Measurements from ENCODE around the gene CELF2.
"Not testable (repeated sequence)": the region's sequence is repeated elsewhere in the genome, so short reads cannot be mapped to it uniquely, and the experiment has no call there.

CELF2 gene

GRCh38 chr10:11330383-11331045 is 312.8 kb downstream of the CELF2 start:
- DNase-seq (ENCODE audit: low spot score) = no peak

GRCh38 chr10:11331046-11331577 is 313.4 kb downstream of the CELF2 start:
- no peak for DNase-seq (ENCODE audit: low spot score)

DNA sequence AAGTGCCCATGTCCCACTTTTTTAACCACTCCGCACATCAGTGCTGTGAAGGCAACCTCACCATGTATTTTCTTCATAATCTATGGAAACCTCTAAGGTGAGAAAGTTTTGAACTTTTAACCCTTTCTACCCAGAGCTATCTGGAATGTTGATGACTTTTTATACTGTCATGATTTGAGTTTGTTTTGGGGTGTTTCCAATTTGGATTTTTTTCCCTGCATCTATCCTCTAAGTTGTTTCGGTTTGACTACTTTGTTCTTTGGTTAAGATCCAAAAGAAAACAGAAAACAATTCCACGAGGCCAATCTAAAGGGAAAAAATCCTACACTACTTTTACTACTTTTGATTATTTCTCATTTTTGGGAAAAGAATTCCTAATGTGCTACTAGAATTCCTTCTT is 314.1 kb downstream of the CELF2 start:
- no peak for DNase-seq (ENCODE audit: low spot score)

DNA sequence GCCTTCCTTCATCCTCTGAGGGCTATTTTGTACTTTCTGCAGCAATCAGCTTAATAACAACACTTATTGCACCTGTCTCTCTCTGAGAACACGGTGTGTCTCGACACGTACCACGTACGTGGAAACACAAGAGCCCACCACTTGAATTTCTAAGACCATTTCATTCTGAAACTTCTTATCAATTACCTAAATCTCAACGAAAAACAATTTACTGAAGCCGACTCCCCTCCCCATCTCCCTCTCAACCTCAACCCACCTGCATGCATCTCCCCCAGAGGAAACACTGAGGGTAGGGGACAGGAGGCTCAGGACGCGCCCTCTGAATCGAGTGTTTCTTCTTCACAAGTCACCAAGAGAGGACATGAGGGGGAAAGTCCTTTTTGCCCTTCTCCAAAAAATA is 315.2 kb downstream of the CELF2 start:
- DNase-seq (ENCODE audit: low spot score) = no peak

DNA sequence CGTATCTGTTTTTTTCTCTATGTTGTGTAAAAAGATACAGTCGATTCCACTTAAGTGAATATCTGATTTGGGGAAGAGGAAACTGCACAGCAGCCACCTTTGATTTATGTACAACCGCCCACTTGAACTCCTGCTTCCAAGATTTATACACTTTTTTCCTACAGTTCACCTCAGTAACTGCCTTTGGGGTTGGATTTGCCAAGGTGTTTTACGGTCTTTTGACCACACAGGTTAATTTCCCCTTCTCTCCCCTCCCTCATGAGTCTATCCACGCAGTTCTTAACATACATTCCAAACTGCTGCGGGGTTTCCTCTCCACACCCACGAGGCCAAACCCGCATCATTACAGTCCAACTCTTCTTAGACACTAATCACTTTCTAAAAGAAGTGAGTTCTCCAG is 316.8 kb downstream of the CELF2 start:
- no peak for DNase-seq (ENCODE audit: low spot score)

GRCh38 chr10:11335167-11335652 is 317.5 kb downstream of the CELF2 start:
- no peak for DNase-seq (ENCODE audit: low spot score)

GRCh38 chr10:11335881-11336430 is 318.3 kb downstream of the CELF2 start:
- DNase-seq (ENCODE audit: low spot score) = no peak

- DNase-seq (ENCODE audit: low spot score) = no peak
Measured at GRCh38 chr10:11336722-11337162, 319.1 kb downstream of the CELF2 start.

GRCh38 chr10:11337516-11337915 is 319.8 kb downstream of the CELF2 start:
- DNase-seq (ENCODE audit: low spot score) = no peak

GRCh38 chr10:11338160-11338844 is 320.6 kb downstream of the CELF2 start:
- DNase-seq (ENCODE audit: low spot score) = no peak

DNA sequence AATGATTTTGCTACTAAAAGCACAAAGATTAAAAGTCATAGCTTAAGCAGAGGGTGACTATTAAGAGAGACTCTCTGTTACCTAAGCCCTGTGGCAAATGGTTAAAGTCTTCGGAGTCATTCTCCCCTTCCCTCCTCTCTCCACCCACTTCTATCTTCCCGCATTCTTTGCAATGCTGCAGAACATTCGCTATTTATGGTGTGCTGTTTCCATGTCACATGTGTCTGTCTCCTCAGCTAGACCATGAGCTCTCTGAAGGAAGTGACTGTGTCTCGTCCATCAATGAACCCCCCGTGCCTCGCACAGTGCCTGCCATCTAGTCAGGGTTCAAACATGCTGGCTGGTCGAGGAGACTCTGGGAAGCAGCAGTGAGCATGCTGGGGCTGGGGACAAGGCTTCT is 321.3 kb downstream of the CELF2 start:
- no peak for DNase-seq (ENCODE audit: low spot score)

GRCh38 chr10:11339660-11340059 is 322.0 kb downstream of the CELF2 start:
- no peak for DNase-seq (ENCODE audit: low spot score)

DNA sequence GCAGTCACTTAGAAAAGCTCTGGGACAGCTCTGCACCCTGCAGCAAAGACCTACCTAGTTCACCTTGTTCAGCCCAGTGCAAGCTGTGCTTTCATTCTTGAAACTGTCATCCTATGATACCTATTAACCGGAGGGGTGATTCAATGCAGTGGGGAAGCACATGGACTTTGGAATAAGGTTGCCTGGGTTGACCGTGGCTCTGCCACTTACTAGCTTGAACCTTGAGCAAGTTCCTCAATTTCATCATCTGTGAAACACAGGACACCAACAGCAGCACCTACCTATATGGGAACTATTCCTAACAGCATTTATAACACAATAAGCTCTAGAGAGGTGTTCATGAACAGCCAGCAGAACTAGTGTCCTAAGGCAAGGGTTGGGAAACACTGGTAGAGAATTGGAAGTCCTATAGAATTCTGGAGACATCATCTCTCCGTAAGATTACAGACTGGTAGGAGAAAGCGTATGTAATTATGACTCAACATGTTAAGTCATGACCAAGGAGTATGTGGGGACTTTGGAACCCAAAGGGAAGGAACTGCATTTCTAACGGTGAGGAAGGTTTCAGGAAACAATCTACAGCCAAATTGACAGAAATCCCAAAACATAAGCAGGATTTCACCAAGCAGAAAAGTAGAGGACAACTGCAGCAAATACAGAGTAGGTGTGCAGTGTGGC is 323.8 kb downstream of the CELF2 start:
- no peak for DNase-seq (ENCODE audit: low spot score)

- no peak for DNase-seq (ENCODE audit: low spot score)
Measured at GRCh38 chr10:11344081-11344480, 326.4 kb downstream of the CELF2 start.

DNA sequence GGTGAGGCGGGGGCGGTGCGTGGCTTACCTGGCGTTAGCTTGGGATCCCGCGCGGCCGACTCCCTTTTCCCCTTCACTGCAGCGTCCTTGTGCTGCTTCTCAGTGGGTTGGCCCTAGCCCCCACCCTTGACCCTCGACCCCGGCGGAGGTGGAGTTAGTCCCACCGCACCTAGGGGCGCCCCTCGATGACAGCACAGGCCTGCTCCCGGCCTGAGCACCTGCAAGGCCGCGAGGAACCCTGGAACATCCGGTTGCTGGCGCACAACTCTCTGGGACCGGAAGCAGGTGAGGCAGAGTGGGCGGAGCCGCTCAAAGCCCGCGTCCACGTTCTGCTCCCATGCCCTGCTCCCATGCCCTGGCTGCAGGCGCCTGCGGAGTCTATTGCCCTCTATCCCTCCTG is 326.9 kb downstream of the CELF2 start:
- no peak for DNase-seq (ENCODE audit: low spot score)

DNA sequence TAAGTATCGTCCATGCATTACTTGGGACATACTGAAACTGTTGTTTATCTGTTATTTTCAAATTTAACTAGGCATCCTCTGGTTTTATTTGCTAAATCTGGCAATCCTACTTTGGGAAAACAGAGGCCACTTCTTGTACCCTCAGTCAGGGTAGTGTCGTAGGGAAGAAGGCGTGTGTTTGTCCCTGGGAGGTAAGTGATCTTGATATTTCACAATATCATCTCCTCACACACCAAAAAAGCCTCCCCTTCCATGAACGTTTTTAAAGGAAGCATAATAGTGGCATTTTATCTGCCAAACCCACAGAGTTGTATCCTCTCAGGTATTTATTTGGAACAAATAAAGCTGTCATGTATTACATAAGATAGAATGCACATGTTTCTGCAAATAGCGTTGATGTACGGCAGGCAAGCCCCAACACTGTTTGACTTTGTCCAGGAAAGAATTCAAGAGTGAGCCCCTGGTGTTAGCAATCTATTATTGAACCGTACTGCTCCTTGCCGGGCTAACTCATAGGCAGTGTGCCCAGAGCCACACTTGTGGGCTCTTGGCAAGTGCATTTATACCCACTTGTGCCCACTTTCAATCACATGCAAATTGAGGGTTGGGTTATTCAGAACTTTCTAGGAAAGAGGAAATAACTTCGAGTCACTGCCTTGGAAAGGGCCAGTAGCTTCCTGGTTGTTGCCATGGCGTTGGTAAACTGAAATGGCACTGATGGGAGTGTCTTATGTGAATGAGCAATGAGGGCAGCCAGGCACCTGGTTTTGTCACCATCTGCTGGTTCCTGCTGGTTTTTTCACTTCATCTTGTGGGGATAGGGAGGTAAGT is 327.8 kb downstream of the CELF2 start:
- no peak for DNase-seq (ENCODE audit: low spot score)

DNA sequence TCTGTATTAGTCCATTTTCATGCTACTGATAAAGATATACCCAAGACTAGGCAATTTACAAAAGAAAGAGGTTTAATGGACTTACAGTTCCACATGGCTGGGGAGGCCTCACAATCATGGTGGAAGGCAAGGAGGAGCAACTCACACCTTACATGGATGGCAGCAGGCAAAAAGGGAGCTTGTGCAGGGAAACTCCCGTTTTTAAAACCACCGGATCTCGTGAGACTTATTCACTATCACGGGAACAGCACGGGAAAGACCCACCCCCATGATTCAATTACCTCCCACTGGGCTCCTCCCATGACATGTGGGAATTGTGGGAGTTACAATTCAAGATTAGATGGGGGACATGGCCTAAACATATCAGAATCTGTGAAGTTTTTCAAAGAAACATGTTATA is 329.9 kb downstream of the CELF2 start:
- DNase-seq (ENCODE audit: low spot score) = not testable (repeated sequence)

DNA sequence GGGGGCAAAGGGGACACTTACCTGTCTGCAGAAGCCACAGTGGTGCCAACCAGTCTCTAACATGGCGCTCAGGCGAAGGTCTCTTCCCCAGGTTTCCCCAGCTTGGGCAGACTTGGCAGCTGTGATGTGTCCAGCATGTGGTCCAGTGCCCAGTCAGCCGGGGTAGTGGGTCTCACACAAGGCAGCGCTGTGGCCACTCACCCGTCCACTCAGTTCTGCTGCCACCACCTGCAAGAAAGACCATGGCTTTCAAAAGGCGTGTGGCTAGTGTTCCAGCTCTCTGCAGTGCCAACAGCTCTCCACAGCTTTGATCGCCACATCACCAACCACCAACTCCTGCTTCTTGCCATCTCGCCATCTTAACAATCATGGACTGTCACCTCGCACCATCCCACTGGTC is 334.1 kb downstream of the CELF2 start:
- no peak for DNase-seq (ENCODE audit: low spot score)

GRCh38 chr10:11353006-11353896 is 335.6 kb downstream of the CELF2 start:
- no peak for DNase-seq (ENCODE audit: low spot score)

GRCh38 chr10:11354823-11355222 is 337.2 kb downstream of the CELF2 start:
- no peak for DNase-seq (ENCODE audit: low spot score)

DNA sequence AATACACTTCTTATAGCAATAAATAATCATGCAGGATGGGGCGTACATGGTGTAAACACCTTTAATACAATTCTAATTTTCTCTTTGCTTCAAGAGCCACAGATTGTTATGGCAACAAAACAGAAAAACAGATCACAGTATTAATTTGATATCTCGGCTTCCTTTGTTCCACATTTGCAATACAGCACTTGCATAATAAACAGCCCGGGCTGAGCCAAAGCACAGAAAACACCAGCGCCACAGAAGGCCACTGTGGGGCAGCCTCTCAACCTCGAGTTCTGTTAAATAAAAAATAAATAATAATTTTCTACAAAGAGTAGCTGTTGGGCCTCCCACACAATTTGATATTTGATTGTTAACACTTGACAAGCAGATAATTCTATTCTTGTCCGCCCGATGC is 337.9 kb downstream of the CELF2 start:
- DNase-seq (ENCODE audit: low spot score) = no peak

All from ecto neural progenitor cell (in vitro differentiated cells).